GM12891 (cell line): Measurements from ENCODE around the gene MSMP.

Source experiments
- DNase-seq: peaks from one replicate; pipeline ENCODE4 v3.0.0; 2011; ENCODE audit warnings: low spot score; ENCODE audit not compliant: insufficient read length
- FAIRE-seq: peaks from 2 replicates; lab custom pipeline; 2011; peaks lifted over from hg19 to GRCh38; lab: Jason Lieb, UNC
- PAX5 ChIP-seq: IDR thresholded peaks from 2 replicates; pipeline ENCODE4 v1.6.1; 2011; ENCODE audit warnings: low read length, moderate library complexity, mild to moderate bottlenecking; ENCODE audit not compliant: insufficient read depth, severe bottlenecking
- POLR2A ChIP-seq: IDR thresholded peaks from 2 replicates; pipeline ENCODE4 v1.6.1; 2011; ENCODE audit warnings: low read depth, low read length, control low read depth
- POLR2AphosphoS5 ChIP-seq: IDR thresholded peaks from 2 replicates; pipeline ENCODE4 v1.6.1; 2011; ENCODE audit warnings: low read depth, low read length, control low read depth
- POU2F2 ChIP-seq: IDR thresholded peaks from 2 replicates; pipeline ENCODE4 v1.6.1; 2011; ENCODE audit warnings: low read depth, mild to moderate bottlenecking, control low read depth, low read length, moderate library complexity
- SPI1 ChIP-seq: IDR thresholded peaks from 2 replicates; pipeline ENCODE4 v1.6.1; 2011; ENCODE audit warnings: low read depth, low read length, control low read depth
- TAF1 ChIP-seq: IDR thresholded peaks from 2 replicates; pipeline ENCODE4 v1.6.1; 2011; ENCODE audit warnings: low read depth, low read length, control low read depth

MSMP gene

DNA sequence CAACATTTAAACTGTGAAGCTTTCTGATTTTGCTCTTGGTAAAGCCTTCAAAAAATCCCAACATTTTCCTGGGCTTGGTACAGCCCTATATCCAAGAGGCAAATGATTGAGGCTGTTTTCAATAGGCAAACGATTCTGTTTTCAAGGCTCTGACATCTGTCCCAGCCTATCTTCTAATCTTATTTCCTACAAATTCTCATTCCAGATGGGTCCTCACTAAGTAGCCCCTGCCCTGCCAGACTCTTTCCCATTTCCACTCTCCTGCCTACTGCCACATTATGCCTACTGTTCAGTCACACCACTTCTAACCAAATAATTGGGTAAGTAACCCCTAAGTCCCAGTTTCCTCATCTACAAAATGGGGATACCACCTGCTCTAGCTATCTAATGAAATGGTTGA lies 8.5 kb downstream of the MSMP start:
- no peak for TF ChIP-seq SPI1
- no peak for TF ChIP-seq PAX5
- no peak for TF ChIP-seq POU2F2
- TF ChIP-seq POLR2A = no peak
- no peak for TF ChIP-seq POLR2AphosphoS5

DNA sequence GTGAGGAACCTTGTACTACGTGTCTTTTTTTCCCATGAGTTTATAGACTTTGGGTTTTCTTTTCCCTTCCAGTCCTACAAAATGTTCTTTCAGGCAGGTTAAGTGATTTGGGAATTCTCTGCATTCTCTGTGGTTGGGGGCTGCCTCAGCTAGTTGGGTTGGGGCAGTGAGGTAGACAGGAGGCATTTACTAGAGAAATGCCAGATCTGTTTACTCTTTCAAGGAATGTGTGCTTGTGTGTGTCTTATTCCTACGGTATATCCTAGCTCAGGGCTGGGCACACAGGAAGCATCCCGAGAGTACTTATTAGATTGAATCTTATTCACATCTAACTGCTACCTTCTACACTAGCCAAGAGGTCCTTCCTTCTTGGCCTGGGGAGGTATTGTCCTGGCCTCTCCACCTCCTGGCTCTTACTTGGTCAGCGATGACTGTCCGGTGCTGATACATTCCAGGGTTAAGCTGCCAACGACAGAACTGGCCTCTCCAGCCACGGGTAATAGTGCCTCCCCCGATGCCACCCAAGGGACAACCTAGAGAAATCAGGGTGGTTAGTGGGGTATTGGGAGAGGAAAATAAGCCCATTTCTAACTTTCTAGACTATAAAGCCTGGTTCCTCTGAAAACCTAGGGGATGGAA lies 10.1 kb downstream of the MSMP start:
- no peak for FAIRE-seq
- TF ChIP-seq POLR2AphosphoS5 = no peak
- no peak for TF ChIP-seq SPI1
- no peak for TF ChIP-seq PAX5
- no peak for TF ChIP-seq POLR2A
- TF ChIP-seq POU2F2 = no peak
- no peak for TF ChIP-seq TAF1
- DNase-seq = no peak

More for the DNA sequence above, 8.5 kb downstream of the MSMP start:
- FAIRE-seq (no peak), DNase-seq (no peak)

DNA sequence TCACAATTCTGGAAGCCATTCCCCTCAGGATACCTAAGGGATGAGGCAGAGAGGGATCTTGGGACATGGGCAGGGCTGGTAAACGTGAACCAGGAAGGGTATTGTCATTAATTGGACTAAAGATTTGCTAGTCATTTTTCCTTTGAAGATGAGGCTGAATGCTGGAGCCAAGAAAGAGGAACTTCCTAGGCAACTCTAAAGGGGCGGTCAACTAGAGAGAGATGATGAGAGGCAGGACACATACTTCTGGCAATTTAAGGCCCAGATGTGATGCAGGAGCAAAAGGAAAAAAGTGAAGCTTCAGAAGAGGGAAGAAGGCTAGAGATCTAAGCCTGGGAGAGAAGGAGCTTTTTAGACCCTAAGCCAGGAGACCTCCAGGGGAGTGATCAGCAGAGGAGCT lies 10.6 kb downstream of the MSMP start:
- no peak for FAIRE-seq
- no peak for DNase-seq
- no peak for TF ChIP-seq SPI1
- TF ChIP-seq POLR2AphosphoS5 = no peak
- TF ChIP-seq TAF1 = no peak
- no peak for TF ChIP-seq PAX5

DNA sequence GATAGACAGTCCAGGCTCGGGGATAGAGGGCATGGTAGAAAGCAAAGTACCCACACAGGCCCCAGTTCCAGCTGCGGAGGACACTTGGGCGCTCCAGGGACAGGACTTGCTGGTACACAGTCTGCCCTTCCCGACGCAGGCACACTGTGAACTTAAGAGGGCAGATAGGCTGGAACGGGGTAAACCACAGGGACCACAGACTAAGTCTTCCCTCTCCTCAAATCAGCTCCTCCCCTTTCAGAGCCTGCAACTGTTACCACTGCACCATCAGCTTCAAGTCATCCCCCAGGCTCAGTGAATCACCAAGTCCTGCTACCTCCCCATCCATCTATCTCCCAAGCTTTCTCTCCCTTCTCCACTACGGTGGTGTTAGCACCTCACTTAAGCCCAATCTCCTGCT lies 12.3 kb downstream of the MSMP start:
- TF ChIP-seq POLR2A = no peak
- TF ChIP-seq POLR2AphosphoS5 = no peak
- no peak for TF ChIP-seq PAX5
- no peak for TF ChIP-seq SPI1
- TF ChIP-seq TAF1 = no peak
- TF ChIP-seq POU2F2 = no peak
- FAIRE-seq (no peak), DNase-seq (no peak)

DNA sequence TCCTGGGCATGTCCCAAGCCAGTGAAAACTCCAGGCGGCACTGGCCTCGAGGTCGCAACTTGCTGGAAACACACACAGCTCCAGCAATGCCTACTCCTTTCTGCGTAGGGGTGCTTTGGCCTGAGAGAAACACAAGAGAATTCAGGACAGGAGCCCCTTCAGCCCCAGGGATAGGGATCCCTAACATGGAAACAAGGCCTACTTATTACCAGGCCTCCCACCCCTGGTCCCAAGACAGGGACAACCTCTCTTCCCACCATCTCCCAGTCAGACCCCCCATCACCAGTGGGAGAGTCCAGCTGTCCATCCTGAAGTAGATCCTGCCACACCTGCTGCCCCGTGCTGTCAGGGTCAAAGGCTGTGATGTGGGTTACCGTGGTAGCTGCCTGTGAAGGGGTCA lies 13.8 kb downstream of the MSMP start:
- FAIRE-seq = no peak

DNA sequence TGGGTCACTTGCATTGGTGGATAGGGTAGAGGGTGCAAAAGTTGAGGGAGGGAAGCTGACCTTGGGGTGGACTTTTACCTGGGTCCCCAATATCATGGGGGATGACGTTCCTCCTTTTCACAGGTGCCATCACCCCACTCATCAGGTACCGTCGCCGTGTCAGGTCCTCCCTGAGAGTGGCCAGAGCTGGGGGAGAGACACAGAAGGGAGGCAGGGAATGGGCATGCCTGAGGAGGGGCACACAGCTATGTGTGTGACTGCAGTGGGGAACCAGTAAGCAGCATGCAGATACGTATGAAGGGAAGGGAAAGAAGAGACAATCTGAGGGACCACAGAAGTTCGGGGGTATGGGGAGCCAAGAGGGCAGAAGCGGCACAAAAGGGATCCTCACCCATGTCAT lies 15.2 kb downstream of the MSMP start:
- TF ChIP-seq POLR2AphosphoS5 (no peak; the same call in 1 of the 2 replicates), POU2F2 (no peak), PAX5 (no peak)
- no peak for FAIRE-seq

More for the DNA sequence above, 13.8 kb downstream of the MSMP start:
- no peak for DNase-seq
- no peak for TF ChIP-seq TAF1
- TF ChIP-seq SPI1 = no peak
- TF ChIP-seq POLR2A = no peak
- TF ChIP-seq POLR2AphosphoS5 = no peak
- no peak for TF ChIP-seq PAX5
- TF ChIP-seq POU2F2 = no peak

DNA sequence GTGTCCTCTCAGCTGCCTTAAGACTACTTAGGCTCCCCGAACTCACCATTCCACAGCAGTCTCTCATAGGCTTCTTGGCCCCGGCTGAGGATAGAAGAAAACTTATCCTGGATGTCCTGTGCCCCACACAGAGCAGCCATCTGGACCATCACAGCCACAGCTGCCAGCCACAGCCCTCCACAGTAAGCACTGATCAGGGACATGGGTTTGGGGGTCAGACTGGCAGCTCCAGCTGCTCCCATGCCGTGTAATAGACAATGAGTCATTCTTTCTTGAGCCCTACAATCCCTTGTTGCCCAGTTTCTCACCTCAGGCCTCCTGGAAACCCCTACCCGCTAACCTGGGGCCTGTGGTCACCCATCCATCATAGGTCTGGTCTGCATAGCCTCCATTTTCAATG lies 15.9 kb downstream of the MSMP start:
- FAIRE-seq (no peak), DNase-seq (no peak)
- TF ChIP-seq SPI1 (no peak), POLR2A (no peak), POU2F2 (no peak), TAF1 (no peak)

More for the DNA sequence above, 15.2 kb downstream of the MSMP start:
- DNase-seq = no peak

DNA sequence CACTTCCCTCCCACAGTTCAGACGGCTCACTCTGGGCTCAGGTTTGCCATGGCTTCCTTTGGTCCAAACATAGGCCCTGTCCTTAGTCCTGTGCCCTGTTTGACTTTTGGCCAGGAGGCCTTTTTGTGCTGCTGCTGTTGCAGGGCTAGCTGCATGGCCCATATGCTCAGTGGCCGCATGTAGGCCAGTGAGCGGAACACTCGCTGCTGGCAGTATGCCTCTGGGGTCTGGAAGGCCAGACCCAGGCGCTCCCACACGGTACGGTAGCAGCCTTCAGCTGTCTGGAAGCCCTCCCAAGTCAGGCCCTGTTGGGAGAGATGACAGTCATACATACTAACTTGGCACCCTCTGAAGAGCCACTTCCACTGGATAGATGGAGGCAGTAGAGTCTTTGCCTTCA lies 16.9 kb downstream of the MSMP start:
- no peak for TF ChIP-seq POLR2AphosphoS5
- no peak for TF ChIP-seq POU2F2
- TF ChIP-seq SPI1 = no peak
- TF ChIP-seq PAX5 = no peak
- no peak for TF ChIP-seq TAF1
- TF ChIP-seq POLR2A = no peak
- DNase-seq = no peak

DNA sequence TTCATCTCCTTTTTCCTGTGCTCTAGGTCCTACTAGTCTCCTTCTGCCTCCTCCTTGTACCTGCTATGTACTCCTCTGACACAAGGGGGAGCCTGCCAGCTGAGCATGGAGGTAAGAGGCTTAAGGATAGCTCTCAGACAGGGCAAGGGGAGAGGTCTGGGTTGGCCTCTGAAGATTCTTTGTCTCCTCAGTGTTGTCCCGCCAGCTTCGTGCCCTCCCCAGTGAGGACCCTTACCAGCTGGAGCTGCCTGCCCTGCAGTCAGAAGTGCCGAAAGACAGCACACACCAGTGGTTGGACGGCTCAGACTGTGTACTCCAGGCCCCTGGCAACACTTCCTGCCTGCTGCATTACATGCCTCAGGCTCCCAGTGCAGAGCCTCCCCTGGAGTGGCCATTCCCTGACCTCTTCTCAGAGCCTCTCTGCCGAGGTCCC lies 17.9 kb downstream of the MSMP start:
- TF ChIP-seq POLR2A = no peak
- TF ChIP-seq PAX5 = no peak
- TF ChIP-seq POLR2AphosphoS5 = no peak
- TF ChIP-seq POU2F2 = no peak
- no peak for TF ChIP-seq SPI1
- TF ChIP-seq TAF1 = no peak
- no peak for DNase-seq
- peak; percentile 89 for FAIRE-seq

More for the DNA sequence above, 16.9 kb downstream of the MSMP start:
- FAIRE-seq = no peak

DNA sequence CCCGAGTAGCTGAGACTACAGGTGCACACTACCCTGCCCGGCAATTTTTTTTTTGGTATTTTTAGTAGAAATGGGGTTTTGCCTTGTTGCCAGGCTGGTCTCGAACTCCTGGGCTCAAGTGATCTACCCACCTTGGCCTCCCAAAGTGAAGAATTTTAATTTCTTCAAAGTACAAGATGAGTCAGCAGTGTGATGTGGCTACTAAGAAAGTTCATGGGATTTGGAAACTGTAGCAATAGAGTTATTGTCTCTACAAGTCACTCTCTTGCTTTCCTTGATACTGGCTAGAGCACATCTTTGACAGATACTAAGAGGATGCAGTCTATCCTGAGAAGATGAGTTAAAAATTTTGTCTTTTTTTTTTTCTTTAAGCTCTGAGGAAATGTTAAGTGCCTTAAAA lies 20.0 kb downstream of the MSMP start:
- FAIRE-seq (no peak), DNase-seq (no peak)
- TF ChIP-seq SPI1 (no peak), TAF1 (no peak), PAX5 (no peak), POU2F2 (no peak), POLR2AphosphoS5 (no peak), POLR2A (no peak)
